ENCODE data around the gene FHOD3.
A peak's percentile ranks its signal among the peaks of the same experiment; 100 is the strongest.

FHOD3 gene

GRCh38 chr18:36668349-36668748, 370.8 kb downstream of the FHOD3 start:
- no peak for DNase-seq (ENCODE audit: low spot score)

GRCh38 chr18:36672437-36673344, 375.2 kb downstream of the FHOD3 start:
- no peak for DNase-seq (ENCODE audit: low spot score)

GRCh38 chr18:36673452-36673851, 375.9 kb downstream of the FHOD3 start:
- DNase-seq (ENCODE audit: low spot score) = no peak

- no peak for DNase-seq (ENCODE audit: low spot score)
Measured at GRCh38 chr18:36675076-36675475, 377.6 kb downstream of the FHOD3 start.

GRCh38 chr18:36675542-36675941, 378.0 kb downstream of the FHOD3 start:
- DNase-seq (ENCODE audit: low spot score) = no peak

- no peak for DNase-seq (ENCODE audit: low spot score)
Measured at GRCh38 chr18:36676629-36677028, 379.1 kb downstream of the FHOD3 start.

- no peak for DNase-seq (ENCODE audit: low spot score)
Measured at GRCh38 chr18:36680042-36680441, 382.5 kb downstream of the FHOD3 start.

- no peak for DNase-seq (ENCODE audit: low spot score)
Measured at GRCh38 chr18:36685580-36685979, 388.1 kb downstream of the FHOD3 start.

GRCh38 chr18:36688020-36688965, 390.8 kb downstream of the FHOD3 start:
- peak; percentile 53 for DNase-seq (ENCODE audit: low spot score)

- no peak for DNase-seq (ENCODE audit: low spot score)
Measured at GRCh38 chr18:36692371-36692770, 394.9 kb downstream of the FHOD3 start.

GRCh38 chr18:36692921-36693332, 395.4 kb downstream of the FHOD3 start:
- no peak for DNase-seq (ENCODE audit: low spot score)

GRCh38 chr18:36693931-36694620, 396.6 kb downstream of the FHOD3 start:
- DNase-seq (ENCODE audit: low spot score) = peak; percentile 23

- no peak for DNase-seq (ENCODE audit: low spot score)
Measured at GRCh38 chr18:36695806-36696205, 398.3 kb downstream of the FHOD3 start.

GRCh38 chr18:36697905-36698304, 400.4 kb downstream of the FHOD3 start:
- no peak for DNase-seq (ENCODE audit: low spot score)

GRCh38 chr18:36700955-36701354, 403.4 kb downstream of the FHOD3 start:
- no peak for DNase-seq (ENCODE audit: low spot score)

GRCh38 chr18:36702401-36703013, 405.0 kb downstream of the FHOD3 start:
- DNase-seq (ENCODE audit: low spot score) = no peak

- DNase-seq (ENCODE audit: low spot score) = no peak
Measured at GRCh38 chr18:36704156-36704555, 406.6 kb downstream of the FHOD3 start.

GRCh38 chr18:36706134-36706881, 408.8 kb downstream of the FHOD3 start:
- no peak for DNase-seq (ENCODE audit: low spot score)

- DNase-seq (ENCODE audit: low spot score) = no peak
Measured at GRCh38 chr18:36708366-36708765, 410.9 kb downstream of the FHOD3 start.

GRCh38 chr18:36709315-36709714, 411.8 kb downstream of the FHOD3 start:
- no peak for DNase-seq (ENCODE audit: low spot score)
